Measurements from ENCODE around the gene CXCL10. TPM values are rescaled to one million over a fixed set of nuclear protein-coding genes. Genes with fewer than 3 reads are reported as not detected.
"Not testable (repeated sequence)": the region's sequence is repeated elsewhere in the genome, so short reads cannot be mapped to it uniquely, and the experiment has no call there.

CXCL10 gene
- total and polyA plus RNA-seq, 2 donors (not counting 1 experiment from before 2014, with no cell fraction given): 0.07 to 0.33 TPM

- peak in 1 of 2 donors; percentile 16 for DNase-seq (ENCODE audit: low read depth in 2 of 2)
- Histone ChIP-seq H3K4me3 (replicated peaks in 1 of 4; ENCODE audit: control extremely low read depth in 1 of 4, insufficient read depth in 1 of 4, low read depth in 3 of 4, low read length in 4 of 4) (no peak overlapping the region), H3K4me1 (ENCODE audit: control insufficient read depth, extremely low read depth, insufficient read depth, low read length) (no peaks in the 10 kb centered on the region), H3K27me3 (ENCODE audit: control insufficient read depth, insufficient read depth, low read length) (peaks cover 7% of the 10 kb centered on the region), H3K27ac (ENCODE audit: insufficient read depth, low read length) (no peak overlapping the region), H3K79me2 (ENCODE audit: control insufficient read depth, insufficient read depth, low read length) (no peaks in the 10 kb centered on the region), H4K20me1 (ENCODE audit: control insufficient read depth, extremely low read depth, insufficient read depth, low read length) (no peaks in the 10 kb centered on the region), H3K9ac (ENCODE audit: insufficient read depth, low read length) (no peak overlapping the region), H2AFZ (ENCODE audit: low read length) (no peak overlapping the region), H3K4me2 (ENCODE audit: extremely low read depth, insufficient read depth, low read length) (no peak overlapping the region), H3K36me3 (ENCODE audit: control insufficient read depth, insufficient read depth, low read length) (no peaks in the 10 kb centered on the region), H3K9me3 (ENCODE audit: control insufficient read depth, insufficient read depth, low read depth, low read length) (no peaks in the 10 kb centered on the region)
- no peak for TF ChIP-seq CTCF (conservative IDR thresholded peaks at IDR 0.05 in 1 of 2, IDR thresholded peaks at IDR 0.05 in 1 of 2; ENCODE audit: low read depth in 1 of 2, low read length in 2 of 2)
- TF ChIP-seq EZH2 (IDR thresholded peaks at IDR 0.05; ENCODE audit: low read length, missing control alignments): no peak
Observed at GRCh38 chr4:76053730-76054129, 30.4 kb upstream of the CXCL10 start.

GRCh38 chr4:76050560-76051050 lies 27.3 kb upstream of the CXCL10 start:
- H2AFZ ChIP-seq (ENCODE audit: low read length); H3K4me2 ChIP-seq (ENCODE audit: extremely low read depth, insufficient read depth, low read length); H4K20me1 ChIP-seq (ENCODE audit: control insufficient read depth, extremely low read depth, insufficient read depth, low read length); H3K79me2 ChIP-seq (ENCODE audit: control insufficient read depth, insufficient read depth, low read length); H3K4me1 ChIP-seq (ENCODE audit: control insufficient read depth, extremely low read depth, insufficient read depth, low read length); DNase-seq (ENCODE audit: low read depth in 2 of 2); H3K27ac ChIP-seq (ENCODE audit: insufficient read depth, low read length); H3K9me3 ChIP-seq (ENCODE audit: control insufficient read depth, insufficient read depth, low read depth, low read length); H3K9ac ChIP-seq (ENCODE audit: insufficient read depth, low read length); H3K36me3 ChIP-seq (ENCODE audit: control insufficient read depth, insufficient read depth, low read length); H3K4me3 ChIP-seq (replicated peaks in 1 of 4; ENCODE audit: control extremely low read depth in 1 of 4, insufficient read depth in 1 of 4, low read depth in 3 of 4, low read length in 4 of 4); H3K27me3 ChIP-seq (ENCODE audit: control insufficient read depth, insufficient read depth, low read length): not testable (repeated sequence)

- not testable (repeated sequence) for H3K27ac ChIP-seq (ENCODE audit: insufficient read depth, low read length); H3K4me2 ChIP-seq (ENCODE audit: extremely low read depth, insufficient read depth, low read length); H3K79me2 ChIP-seq (ENCODE audit: control insufficient read depth, insufficient read depth, low read length); H3K4me1 ChIP-seq (ENCODE audit: control insufficient read depth, extremely low read depth, insufficient read depth, low read length); H3K4me3 ChIP-seq (replicated peaks in 1 of 4; ENCODE audit: control extremely low read depth in 1 of 4, insufficient read depth in 1 of 4, low read depth in 3 of 4, low read length in 4 of 4); H2AFZ ChIP-seq (ENCODE audit: low read length); H3K9ac ChIP-seq (ENCODE audit: insufficient read depth, low read length); H4K20me1 ChIP-seq (ENCODE audit: control insufficient read depth, extremely low read depth, insufficient read depth, low read length); H3K27me3 ChIP-seq (ENCODE audit: control insufficient read depth, insufficient read depth, low read length); H3K36me3 ChIP-seq (ENCODE audit: control insufficient read depth, insufficient read depth, low read length); H3K9me3 ChIP-seq (ENCODE audit: control insufficient read depth, insufficient read depth, low read depth, low read length); DNase-seq (ENCODE audit: low read depth in 2 of 2)
Observed at GRCh38 chr4:76049860-76050416, 26.6 kb upstream of the CXCL10 start.

- not testable (repeated sequence) for H2AFZ ChIP-seq (ENCODE audit: low read length); H3K9ac ChIP-seq (ENCODE audit: insufficient read depth, low read length); H3K36me3 ChIP-seq (ENCODE audit: control insufficient read depth, insufficient read depth, low read length); H3K4me1 ChIP-seq (ENCODE audit: control insufficient read depth, extremely low read depth, insufficient read depth, low read length); H3K9me3 ChIP-seq (ENCODE audit: control insufficient read depth, insufficient read depth, low read depth, low read length); H3K4me3 ChIP-seq (replicated peaks in 1 of 4; ENCODE audit: control extremely low read depth in 1 of 4, insufficient read depth in 1 of 4, low read depth in 3 of 4, low read length in 4 of 4); H4K20me1 ChIP-seq (ENCODE audit: control insufficient read depth, extremely low read depth, insufficient read depth, low read length); DNase-seq (ENCODE audit: low read depth in 2 of 2); H3K27ac ChIP-seq (ENCODE audit: insufficient read depth, low read length); H3K79me2 ChIP-seq (ENCODE audit: control insufficient read depth, insufficient read depth, low read length); H3K4me2 ChIP-seq (ENCODE audit: extremely low read depth, insufficient read depth, low read length); H3K27me3 ChIP-seq (ENCODE audit: control insufficient read depth, insufficient read depth, low read length)
Observed at GRCh38 chr4:76044686-76045085, 21.4 kb upstream of the CXCL10 start.

- not testable (repeated sequence) for H3K4me1 ChIP-seq (ENCODE audit: control insufficient read depth, extremely low read depth, insufficient read depth, low read length)
Observed at GRCh38 chr4:76043306-76043705, 20.0 kb upstream of the CXCL10 start.

GRCh38 chr4:76042241-76042998 lies 19.1 kb upstream of the CXCL10 start:
- not testable (repeated sequence) for H2AFZ ChIP-seq (ENCODE audit: low read length); H3K27me3 ChIP-seq (ENCODE audit: control insufficient read depth, insufficient read depth, low read length); H4K20me1 ChIP-seq (ENCODE audit: control insufficient read depth, extremely low read depth, insufficient read depth, low read length); H3K4me2 ChIP-seq (ENCODE audit: extremely low read depth, insufficient read depth, low read length); H3K9ac ChIP-seq (ENCODE audit: insufficient read depth, low read length); H3K9me3 ChIP-seq (ENCODE audit: control insufficient read depth, insufficient read depth, low read depth, low read length); H3K4me3 ChIP-seq (replicated peaks in 1 of 4; ENCODE audit: control extremely low read depth in 1 of 4, insufficient read depth in 1 of 4, low read depth in 3 of 4, low read length in 4 of 4); H3K27ac ChIP-seq (ENCODE audit: insufficient read depth, low read length); H3K79me2 ChIP-seq (ENCODE audit: control insufficient read depth, insufficient read depth, low read length); H3K4me1 ChIP-seq (ENCODE audit: control insufficient read depth, extremely low read depth, insufficient read depth, low read length); H3K36me3 ChIP-seq (ENCODE audit: control insufficient read depth, insufficient read depth, low read length)
- DNase-seq (ENCODE audit: low read depth in 2 of 2): peak; percentile 14 to 20

More at GRCh38 chr4:76043306-76043705, 20.0 kb upstream of the CXCL10 start:
- not testable (repeated sequence) for H3K4me2 ChIP-seq (ENCODE audit: extremely low read depth, insufficient read depth, low read length); H3K36me3 ChIP-seq (ENCODE audit: control insufficient read depth, insufficient read depth, low read length); H3K27me3 ChIP-seq (ENCODE audit: control insufficient read depth, insufficient read depth, low read length); H3K9me3 ChIP-seq (ENCODE audit: control insufficient read depth, insufficient read depth, low read depth, low read length); H3K9ac ChIP-seq (ENCODE audit: insufficient read depth, low read length); H2AFZ ChIP-seq (ENCODE audit: low read length); H3K27ac ChIP-seq (ENCODE audit: insufficient read depth, low read length); H4K20me1 ChIP-seq (ENCODE audit: control insufficient read depth, extremely low read depth, insufficient read depth, low read length); H3K4me3 ChIP-seq (replicated peaks in 1 of 4; ENCODE audit: control extremely low read depth in 1 of 4, insufficient read depth in 1 of 4, low read depth in 3 of 4, low read length in 4 of 4); DNase-seq (ENCODE audit: low read depth in 2 of 2); H3K79me2 ChIP-seq (ENCODE audit: control insufficient read depth, insufficient read depth, low read length)

Measured in fibroblast of lung (primary cell).